RWPE1 (cell line): ENCODE measurements around the gene QKI.
A peak's percentile ranks its signal among the peaks of the same experiment; 100 is the strongest.

Experiments
- CTCF ChIA-PET: fragments of 350-600 bp; sonication (Branson Sonifier 250); formaldehyde crosslinking; extraction: SDS; loops from one replicate; lab custom pipeline; 2021; lab: Yijun Ruan, JAX
- POLR2A ChIA-PET: fragments of 400-600 bp; formaldehyde crosslinking; extraction: SDS; loops from one replicate; lab custom pipeline; 2020; ENCODE audit warnings: antibody characterized with exemption; ENCODE audit not compliant: low non-redundant PET; lab: Yijun Ruan, JAX
- DNase-seq: peaks from one replicate; pipeline ENCODE4 v3.0.0; 2012; ENCODE audit warnings: low spot score
- H3K27ac ChIP-seq: fragments of 450-650 bp; 2 replicates; pipeline ENCODE4 v1.5.1; 2017
- TF ChIP-seq, protein P1 (sequence below): fragments of 450-650 bp; conservative IDR thresholded peaks from 2 replicates; pipeline ENCODE4 v1.5.1; 2017; ENCODE audit warnings: low read depth, mild to moderate bottlenecking

The QKI gene

DNA sequence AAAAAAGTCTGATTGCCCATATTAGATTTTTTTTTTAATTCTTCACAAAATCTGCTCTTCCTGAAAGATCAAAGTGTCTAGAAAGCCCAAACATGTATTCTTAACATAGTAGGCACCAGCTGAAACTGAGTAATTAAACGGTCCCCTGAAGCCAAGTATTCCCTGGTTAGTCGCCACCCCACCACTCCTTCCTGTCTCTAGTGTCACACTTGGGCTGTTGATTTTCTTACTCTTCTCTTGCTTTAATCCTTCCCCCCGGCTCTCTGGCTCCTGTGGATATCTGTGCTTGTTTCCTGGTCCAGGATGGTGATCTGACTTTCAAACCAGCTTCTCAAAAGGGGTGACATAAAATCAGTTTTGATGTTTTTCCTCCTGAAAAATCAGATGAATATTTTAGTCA is 162.9 kb downstream of the QKI start:
- ChIA-PET CTCF (no interaction called here), POLR2A (no interaction called here)
- no peak for DNase-seq
- TF ChIP-seq, protein P1, sequence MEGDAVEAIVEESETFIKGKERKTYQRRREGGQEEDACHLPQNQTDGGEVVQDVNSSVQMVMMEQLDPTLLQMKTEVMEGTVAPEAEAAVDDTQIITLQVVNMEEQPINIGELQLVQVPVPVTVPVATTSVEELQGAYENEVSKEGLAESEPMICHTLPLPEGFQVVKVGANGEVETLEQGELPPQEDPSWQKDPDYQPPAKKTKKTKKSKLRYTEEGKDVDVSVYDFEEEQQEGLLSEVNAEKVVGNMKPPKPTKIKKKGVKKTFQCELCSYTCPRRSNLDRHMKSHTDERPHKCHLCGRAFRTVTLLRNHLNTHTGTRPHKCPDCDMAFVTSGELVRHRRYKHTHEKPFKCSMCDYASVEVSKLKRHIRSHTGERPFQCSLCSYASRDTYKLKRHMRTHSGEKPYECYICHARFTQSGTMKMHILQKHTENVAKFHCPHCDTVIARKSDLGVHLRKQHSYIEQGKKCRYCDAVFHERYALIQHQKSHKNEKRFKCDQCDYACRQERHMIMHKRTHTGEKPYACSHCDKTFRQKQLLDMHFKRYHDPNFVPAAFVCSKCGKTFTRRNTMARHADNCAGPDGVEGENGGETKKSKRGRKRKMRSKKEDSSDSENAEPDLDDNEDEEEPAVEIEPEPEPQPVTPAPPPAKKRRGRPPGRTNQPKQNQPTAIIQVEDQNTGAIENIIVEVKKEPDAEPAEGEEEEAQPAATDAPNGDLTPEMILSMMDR: no peak
- no peak overlapping the region for H3K27ac ChIP-seq

DNA sequence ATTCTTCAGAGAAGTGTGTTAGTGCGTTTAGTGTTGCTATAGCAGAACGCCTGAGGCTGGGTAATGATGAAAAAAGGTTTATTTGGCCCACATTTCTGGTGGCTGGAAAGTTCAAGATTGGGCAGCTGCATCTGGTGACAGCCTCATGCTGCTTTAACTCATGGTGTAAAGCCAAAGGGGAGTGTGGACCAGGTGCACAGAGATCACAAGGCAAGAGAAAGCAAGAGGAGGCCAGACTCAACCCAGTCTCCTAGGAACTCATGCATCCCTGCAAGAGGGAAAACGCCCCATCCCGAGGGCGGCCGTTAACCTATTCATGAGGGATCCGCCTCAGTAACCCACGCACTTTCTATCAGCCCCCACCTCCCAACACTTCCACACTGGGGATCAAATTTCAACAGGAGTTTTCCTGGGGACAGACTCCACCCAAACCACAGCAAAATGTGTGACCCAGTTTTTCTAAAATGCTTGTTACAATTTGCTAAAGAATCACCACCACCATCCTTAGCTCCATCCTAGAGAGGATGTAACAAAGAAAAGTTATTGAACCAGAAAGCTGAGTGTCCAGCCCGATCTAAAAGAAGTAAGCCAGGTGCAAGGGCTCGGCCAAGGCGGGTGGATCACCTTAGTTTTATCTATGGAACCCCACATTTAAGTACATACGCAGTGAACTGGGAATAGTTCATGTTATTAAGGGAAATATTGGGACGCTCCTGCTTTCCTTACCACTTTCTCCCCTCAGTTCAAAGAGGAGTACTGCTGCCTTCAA is 164.8 kb downstream of the QKI start:
- POLR2A ChIA-PET: no interaction called here
- TF ChIP-seq, protein P1: no peak
- H3K27ac ChIP-seq: no peak overlapping the region
- CTCF ChIA-PET: no interaction called here
- DNase-seq: no peak

DNA sequence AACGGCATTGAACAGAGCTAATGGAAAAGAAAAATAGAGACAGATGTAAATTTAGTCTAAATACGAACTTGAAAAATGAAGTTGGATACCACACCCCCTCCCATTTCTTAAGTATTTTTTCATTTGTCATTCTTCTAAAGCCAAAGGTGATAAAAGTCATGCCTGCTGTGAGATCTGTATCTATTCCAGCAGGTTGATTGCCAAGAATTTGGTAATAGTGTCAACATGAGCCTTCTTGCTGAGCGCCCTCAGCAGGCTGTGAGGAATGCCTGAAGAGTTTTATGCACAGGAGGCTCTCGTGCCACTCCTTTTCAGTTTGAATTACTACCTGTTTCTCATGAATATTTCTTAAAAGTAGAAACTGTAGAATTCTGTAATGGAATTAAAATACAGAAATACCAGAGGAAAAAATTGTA is 165.4 kb downstream of the QKI start:
- H3K27ac ChIP-seq: no peak overlapping the region
- TF ChIP-seq, protein P1: 0 out of 2 replicates have a peak, but pooled peaks have one; percentile 7
- ChIA-PET POLR2A (no interaction called here), CTCF (no interaction called here)
- no peak for DNase-seq

DNA sequence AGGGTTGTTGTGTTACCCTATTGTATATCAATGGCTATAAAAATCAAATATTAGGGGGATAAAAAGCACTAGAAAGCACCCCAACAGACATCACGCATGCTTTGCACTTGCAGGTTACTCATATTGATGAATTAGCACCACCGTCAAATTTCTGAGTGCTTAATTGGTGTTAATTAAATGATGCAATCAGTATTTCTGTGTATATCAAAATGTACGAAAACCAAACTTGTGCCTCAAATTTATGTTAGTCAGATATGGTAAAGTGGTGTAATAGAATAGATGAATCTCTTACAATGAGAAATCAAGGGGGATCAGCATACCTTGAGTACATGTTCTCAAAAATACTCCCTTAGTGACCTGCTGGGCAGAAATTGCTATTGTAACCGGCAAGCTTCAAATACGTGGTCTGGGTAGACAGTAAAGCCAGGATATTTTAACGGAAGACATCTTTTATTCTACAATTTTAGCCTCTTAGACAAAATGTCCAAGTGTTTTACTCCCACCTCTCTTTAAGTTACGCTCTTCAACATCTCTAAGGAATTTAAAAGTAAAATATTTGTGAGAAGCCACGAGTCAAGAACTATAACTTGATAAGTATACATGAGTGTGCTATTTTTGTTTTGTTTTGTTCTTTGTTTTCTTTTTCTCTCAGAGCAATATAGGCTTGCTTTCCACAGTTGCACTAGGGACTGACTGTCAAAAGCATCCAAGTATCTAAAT is 166.0 kb downstream of the QKI start:
- CTCF ChIA-PET: no interaction called here
- no peak overlapping the region for H3K27ac ChIP-seq
- TF ChIP-seq, protein P1: no peak
- no peak for DNase-seq
- POLR2A ChIA-PET: no interaction called here

DNA sequence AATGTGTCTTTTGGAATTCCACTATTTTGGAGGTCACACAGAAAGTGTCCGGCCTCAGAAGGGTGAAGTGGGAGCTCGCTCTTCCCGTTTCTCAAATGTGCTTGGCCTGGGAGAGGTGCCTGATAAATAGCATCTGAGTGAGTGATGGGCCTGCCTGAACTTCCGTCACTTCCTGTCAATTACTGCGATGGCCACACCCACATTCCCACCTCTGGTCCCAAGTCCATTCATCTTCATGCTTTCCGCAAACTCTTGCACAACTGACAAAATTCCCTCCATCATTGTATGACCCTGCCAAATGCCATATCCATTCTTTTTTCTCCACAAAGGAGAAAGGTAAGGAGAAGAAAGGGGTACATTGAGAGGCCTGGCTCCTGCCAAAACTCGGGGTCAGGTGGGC is 169.0 kb downstream of the QKI start:
- no peak for DNase-seq
- no peak overlapping the region; the same call in 1 of the 2 replicates for H3K27ac ChIP-seq
- POLR2A ChIA-PET: no interaction called here
- CTCF ChIA-PET: no interaction called here
- TF ChIP-seq, protein P1: no peak

DNA sequence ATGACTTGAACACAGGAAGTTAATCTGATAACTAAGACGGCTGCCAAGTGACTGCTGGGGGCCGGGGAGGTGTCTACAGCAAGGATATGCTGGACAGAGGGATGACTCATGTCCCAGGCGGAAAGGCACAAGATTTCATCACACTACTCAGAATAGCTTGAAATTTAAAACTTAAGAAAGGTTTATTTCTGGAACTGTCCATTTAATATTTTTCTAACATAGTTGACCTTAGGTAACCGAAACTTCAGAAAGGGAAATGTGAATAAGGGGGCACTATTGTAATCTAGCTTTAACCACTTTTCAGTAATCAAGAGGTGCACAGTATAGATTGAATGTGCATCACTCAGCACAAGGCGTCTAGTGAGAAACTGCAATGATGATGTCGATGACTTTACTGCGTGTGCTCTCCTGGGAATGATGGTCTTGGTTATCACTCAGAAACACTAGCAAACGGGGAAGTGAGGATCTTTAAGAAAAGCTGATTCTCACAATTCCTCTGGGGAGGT is 171.5 kb downstream of the QKI start:
- POLR2A ChIA-PET: no interaction called here
- peak overlapping the region; percentile 93 for H3K27ac ChIP-seq
- DNase-seq: peak; percentile 68
- CTCF ChIA-PET: no interaction called here
- TF ChIP-seq, protein P1: no peak
